Articular chondrocyte of knee joint (primary cell): ENCODE measurements around the gene SLC38A4. TPM values are rescaled to one million over a fixed set of nuclear protein-coding genes. Genes with fewer than 3 reads are reported as not detected.

ENCODE experiments used
- total RNA-seq: library from RNA; depleted of rRNA; stranded (reverse); fragments of >200 nt; gene quantifications from 2 replicates; pipeline ENCODE4 v1.2.3, GENCODE V29; 2012

SLC38A4 gene, protein sequence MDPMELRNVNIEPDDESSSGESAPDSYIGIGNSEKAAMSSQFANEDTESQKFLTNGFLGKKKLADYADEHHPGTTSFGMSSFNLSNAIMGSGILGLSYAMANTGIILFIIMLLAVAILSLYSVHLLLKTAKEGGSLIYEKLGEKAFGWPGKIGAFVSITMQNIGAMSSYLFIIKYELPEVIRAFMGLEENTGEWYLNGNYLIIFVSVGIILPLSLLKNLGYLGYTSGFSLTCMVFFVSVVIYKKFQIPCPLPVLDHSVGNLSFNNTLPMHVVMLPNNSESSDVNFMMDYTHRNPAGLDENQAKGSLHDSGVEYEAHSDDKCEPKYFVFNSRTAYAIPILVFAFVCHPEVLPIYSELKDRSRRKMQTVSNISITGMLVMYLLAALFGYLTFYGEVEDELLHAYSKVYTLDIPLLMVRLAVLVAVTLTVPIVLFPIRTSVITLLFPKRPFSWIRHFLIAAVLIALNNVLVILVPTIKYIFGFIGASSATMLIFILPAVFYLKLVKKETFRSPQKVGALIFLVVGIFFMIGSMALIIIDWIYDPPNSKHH
- total RNA-seq: 5.4 and 8.1 TPM in 2 replicates

DNA sequence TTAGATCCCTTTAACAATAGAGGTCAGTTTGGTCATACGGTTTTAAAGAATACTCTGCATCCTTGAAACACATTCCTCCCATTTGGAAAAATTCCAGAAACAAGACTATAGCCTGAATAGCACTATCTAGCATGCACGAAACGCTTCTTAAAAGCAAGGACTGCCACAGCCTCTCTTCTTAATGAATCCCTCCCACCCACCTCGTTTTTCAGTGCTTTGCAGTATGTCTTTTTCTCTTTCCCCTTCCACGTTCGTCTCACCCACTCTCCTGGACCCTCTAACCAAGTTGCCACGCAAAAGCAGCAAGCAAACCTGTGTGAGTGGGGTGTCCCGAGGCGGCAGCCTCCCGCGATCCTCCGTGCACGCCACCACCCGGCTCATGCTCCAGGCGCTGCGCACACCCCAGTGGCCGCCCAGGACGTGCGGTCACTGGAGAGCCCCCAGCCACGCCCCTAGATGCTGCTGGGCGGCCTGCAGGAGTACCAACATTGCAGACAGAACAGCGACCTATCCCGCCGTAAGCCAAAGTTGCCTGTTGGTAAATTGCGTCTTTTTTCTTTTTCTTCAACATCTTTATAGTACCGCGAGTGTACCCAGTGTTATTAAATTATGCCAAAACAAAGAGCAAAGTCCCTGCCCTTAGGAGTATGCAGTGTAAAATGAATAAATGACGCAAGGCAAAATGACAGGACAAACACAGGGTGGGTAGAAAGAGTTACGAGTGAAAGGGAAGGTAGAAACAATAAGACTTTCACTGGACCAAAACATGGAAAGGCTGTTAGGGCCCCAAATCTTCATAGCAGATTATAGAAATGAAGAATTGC is at the start of gene SLC38A4:
Gene SLC38A4 (minus strand): TSS at position 407 of the 824 bp plus-strand sequence. CDS start 32,926 bp downstream, outside the sequence.

